ENCODE data around the gene NKX3-2. TPM values are rescaled to one million over a fixed set of nuclear protein-coding genes. Genes with fewer than 3 reads are reported as not detected.

The NKX3-2 gene
- total RNA-seq, 1 donor from 2014 or later, result 1.3 TPM

Other genes starting within 250 kb of the NKX3-2 start
- 17.9 to 18.9 TPM (median 18.4 TPM) in 3 replicates for gene RAB28, start 60.2 kb downstream of the NKX3-2 start, total RNA-seq
- 53.1 to 56.8 TPM (median 55.6 TPM) in 3 replicates for gene BOD1L1, start 83.2 kb upstream of the NKX3-2 start, total RNA-seq

All from mesothelial cell of epicardium (in vitro differentiated cells).